Pulmonary artery endothelial cell (primary cell): ENCODE results near the gene INO80. TPM values are rescaled to one million over a fixed set of nuclear protein-coding genes. Genes with fewer than 3 reads are reported as not detected.
"Not testable (repeated sequence)": the region's sequence is repeated elsewhere in the genome, so short reads cannot be mapped to it uniquely, and the experiment has no call there.

Experiments used
- DNase-seq: peaks from one replicate; pipeline ENCODE4 v3.0.0-alpha.2; 2011; ENCODE audit warnings: low read depth, low spot score
- total RNA-seq: library from RNA; depleted of rRNA; stranded (reverse); fragments of >200 nt; gene quantifications from 2 replicates; pipeline ENCODE4 v1.2.3, GENCODE V29; 2014

Gene INO80
- total RNA-seq, 1 donor from 2014 or later: 26.0 TPM

DNA sequence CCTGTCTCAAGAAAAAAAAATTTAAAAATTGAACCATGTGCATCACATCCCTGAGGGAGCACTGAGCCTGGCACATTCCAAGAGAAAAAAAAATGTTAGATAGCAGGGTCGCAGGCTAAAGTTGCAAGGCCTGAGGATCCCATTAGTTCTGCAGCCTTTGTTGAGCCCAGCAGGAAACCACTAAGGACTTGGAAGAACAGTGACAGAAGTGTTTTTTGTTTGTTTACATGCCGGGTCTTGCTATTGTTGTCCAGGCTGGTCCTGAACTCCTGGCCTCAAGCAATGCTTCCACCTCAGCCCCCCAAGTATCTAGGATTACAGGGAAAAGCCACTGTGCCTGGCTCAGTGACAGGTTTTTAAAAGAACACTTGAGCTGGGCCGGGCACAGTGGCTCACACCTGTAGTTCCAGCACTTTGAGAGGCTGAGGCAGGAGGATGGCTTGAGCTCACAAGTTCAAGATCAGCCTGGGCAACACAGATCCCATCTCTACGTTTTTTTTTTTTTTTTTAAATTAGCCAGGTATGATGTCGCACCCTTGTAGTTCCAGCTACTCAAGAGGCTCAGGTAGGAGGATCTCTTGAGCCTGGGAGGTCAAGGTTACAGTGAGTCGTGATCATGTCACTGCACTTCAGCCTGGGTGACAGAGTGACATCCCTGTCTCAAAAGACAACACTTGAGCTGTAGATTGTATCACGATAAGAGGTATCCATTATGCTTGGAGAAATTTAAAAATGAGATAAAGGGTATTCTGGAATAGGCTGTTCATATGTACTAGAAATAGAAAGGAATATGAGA lies 147.6 kb downstream of the INO80 start:
- DNase-seq: no peak

DNA sequence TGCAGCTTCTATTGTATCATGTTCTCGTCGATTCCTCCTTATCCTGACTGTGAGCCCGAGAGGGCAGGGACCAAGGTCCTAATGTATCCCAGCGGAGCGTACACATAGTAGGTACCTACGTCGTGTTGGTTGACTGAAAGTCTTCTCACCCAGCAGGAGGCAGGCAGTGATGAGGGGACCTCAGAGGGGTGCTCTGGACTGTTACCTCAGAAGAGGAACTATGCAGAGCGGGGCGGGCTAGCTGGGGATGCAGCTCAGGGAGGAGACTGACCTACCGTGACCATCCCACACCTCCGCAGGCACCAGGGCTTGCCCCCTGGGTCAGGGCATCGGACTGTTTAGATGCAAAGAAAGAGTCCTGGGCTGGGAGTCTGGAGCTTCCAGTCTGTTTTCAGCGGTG lies 151.4 kb downstream of the INO80 start:
- DNase-seq: no peak

DNA sequence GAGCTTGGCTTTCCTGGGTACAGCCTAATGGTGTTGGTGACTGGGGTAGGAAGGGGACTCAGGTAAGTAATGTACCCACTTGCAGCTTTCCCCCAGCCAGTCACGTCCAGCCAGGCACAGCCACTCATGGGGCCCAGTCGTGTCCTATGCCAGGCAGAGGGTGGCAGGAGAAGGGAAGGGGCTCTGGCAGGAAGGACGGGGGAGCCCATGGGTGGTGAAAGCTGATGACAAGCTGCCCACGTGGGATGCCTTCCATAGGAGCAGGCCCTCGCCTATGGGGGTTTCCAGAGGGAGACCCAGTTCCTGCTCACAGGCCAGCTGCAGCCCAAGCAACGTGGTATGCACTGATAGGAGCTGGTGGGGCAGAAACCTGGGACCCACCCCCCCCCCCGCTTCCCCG lies 152.1 kb downstream of the INO80 start:
- no peak for DNase-seq

DNA sequence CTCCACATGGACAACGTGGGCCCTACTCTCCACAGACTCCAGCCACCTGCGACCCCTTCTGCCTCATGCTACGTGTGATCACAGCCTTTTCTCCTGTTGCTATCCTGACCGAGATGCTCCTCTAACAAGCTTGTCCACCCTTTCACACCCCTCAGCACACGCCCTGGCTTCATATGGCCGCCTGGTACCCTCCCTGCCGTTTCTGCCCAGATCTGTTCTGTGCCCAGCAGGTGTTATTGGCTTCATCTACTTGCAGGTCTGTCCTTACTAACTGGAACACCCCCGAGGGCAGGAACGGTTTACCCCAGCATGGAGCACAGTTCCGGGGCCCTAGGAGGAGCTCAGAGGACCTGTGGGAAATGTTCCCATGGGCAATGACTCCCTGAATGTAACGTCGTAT lies 152.9 kb downstream of the INO80 start:
- DNase-seq: no peak

DNA sequence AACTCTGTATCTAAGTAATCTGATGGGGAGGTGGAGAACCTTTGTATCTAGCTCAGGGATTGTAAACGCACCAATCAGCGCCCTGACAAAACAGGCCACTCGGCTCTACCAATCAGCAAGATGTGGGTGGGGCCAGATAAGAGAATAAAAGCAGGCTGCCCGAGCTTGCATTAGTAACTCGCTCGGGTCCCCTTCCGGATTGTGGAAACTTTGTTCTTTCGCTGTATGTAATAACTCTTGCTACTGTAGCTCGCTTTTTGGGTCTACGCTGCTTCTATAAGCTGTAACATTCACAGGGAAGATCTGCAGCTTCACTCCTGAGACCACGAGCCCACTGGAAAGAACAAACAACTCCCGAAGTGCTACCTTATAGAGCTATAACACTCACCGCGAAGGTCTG lies 153.8 kb downstream of the INO80 start:
- not testable (repeated sequence) for DNase-seq

DNA sequence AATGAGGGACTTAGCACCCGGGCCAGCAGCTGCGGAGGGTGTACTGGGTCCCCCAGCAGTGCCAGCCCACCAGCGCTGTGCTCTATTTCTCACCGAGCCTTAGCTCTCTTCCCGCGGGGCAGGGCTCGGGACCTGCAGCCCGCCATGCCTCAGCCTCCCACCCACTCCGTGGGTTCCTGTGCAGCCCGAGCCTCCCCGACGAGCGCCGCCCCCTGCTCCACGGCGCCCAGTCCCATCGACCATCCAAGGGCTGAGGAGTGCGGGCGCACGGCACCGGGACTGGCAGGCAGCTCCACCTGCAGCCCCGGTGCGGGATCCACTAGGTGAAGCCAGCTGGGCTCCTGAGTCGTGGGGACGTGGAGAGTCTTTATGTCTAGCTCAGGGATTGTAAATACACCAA lies 154.3 kb downstream of the INO80 start:
- DNase-seq: not testable (repeated sequence)

DNA sequence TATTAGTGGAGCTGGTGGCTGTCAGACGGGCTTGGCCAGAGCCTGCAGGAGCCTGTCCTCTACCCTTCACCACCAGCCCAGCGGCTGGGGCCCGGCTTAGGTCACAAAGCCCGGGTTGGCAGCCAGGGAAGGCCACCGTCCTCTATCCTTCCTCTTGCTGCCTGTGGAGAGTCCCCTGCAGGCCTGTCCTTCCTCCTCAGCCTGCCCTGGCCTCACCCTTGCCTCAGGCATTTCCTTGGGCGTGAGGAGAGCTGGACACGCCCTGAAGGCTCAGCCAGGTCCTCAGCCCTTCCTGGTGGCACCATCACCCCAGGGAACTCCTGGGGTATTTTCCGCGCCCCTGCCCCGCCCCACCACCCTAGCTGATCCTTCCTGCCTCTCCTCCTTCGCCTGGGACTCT lies 155.2 kb downstream of the INO80 start:
- DNase-seq: no peak

DNA sequence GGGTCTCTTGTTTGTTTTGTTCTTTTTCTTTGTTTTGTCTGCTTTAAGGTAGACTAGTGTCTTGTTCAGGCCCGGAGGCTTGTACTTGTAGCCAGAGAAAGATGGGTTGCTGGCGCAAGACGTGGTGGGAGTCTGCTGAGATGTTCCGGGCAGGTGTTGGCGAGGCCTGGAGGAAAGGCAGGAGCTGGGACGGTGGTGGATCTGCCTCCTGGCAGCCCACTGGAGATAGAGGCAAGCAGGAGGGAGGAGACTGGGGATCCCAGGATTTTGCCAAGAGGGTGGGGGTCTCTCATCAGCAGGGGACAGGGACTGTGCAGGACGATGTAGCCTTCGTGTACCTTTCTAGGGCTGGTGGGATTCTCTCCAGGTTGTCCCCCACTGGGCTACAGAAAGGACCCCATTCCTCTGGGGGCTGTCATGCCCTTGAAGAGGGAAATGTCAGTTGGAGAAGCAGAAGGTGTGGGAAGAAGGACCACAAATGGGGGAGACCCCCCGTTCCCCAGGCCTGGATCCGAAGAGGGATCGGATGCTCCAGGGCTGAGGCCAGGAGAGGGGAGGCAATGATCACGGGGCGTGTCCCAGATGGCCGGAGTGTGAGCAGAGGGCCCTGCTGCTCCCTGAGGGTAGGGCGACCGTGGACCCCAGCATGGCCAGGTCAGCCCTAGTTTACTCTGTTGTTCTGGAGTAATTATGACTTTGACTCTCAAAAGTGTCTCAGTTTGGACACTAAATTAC lies 155.8 kb downstream of the INO80 start:
- DNase-seq: no peak

DNA sequence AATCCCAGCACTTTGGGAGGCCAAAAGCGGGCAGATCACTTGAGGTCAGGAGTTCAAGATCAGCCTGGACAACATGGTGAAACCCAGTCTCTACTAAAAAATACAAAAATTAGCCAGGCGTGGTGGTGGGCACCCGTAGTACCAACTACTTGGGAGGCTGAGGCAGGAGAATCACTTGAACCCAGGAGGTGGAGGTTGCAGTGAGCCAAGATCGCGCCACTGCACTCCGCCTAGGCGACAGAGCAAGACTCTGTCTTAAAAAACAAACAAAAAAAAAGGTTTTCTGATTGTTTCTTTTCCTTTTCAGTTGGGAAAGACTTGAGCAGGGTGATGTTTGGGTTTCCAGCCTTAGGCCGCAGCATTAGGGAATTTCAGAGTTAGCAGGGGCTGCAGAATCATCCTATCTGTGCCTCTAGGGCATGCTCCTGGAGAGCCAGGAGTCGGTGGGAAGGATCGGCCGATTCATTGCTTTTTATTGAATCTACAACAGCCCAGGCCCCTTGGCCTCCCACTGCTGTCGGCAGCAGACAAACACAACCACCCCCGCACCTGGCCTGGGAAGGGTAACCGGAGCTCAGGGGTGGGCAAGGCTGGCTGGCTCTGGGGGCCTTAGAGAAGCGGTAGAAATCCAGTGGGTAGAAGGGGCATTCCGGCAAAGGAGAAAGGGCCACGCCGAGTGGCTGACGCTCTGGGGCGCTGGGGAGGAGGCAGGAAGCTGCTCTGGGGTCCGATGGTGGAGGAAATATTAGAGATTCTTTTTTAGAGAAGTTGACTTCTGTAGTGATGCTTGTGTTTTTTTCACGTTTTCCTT lies 156.5 kb downstream of the INO80 start:
- no peak for DNase-seq

DNA sequence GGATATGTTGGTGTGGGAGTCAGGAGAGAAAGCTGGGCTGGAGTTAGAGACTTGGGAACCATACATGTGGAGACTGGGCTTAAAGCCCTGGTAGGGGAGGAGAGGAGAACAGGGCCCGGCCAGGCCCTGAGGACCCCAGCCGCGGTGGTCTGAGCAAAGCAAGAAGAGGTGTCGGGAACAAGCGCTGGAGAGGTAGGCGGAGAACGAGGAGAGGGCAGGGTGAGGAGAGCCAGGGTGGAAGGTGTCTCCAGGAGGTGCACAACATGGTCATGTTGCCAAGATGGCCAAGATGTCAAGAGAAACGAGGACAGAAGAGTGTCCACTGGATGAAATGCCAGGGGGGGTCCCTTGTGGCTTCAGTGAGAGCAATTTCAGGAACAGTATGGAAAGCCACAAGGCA lies 157.4 kb downstream of the INO80 start:
- no peak for DNase-seq

DNA sequence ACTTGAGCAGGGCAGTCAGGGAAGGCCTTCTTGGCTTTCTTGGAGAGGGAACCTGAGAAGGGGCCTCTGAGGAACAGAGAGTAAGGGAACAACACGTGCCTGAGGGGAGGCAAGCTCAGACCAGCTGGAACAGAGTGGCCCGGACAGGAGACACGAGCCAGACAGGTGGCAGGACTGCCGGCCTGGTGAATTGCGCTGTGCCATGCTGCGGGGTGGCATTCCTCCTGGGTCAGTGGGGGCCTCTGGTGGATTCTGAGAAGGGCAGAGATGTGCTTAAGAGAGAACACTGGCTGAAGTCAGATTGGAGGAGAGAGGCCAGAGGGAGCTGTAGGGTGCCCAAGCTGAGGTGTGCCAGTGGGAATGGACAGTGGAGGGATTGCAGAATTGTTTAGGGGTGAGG lies 157.9 kb downstream of the INO80 start:
- DNase-seq: no peak

DNA sequence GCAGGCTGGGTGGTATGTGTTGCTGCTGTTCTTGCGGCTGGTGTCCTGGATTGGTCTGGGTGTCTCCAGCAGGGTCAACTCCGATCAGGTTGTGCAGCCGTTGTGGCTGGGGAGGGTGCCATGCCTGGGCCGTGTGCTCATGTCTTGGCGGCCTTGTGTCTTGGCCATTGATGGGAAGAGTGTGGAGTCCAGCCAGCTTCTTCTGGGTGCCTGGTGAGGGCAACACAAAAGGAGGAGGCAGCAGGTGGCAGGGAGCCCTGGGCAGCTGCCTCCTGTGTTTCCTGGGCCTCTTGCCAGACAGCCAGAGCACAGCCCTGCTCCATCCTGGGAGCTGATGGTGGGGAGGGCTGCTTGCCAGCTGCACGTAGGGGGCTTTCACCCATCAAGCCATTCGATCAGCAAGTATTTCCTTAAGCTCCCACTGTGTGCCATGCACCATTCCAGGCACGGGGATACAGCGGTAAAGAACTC lies 158.5 kb downstream of the INO80 start:
- DNase-seq: no peak

DNA sequence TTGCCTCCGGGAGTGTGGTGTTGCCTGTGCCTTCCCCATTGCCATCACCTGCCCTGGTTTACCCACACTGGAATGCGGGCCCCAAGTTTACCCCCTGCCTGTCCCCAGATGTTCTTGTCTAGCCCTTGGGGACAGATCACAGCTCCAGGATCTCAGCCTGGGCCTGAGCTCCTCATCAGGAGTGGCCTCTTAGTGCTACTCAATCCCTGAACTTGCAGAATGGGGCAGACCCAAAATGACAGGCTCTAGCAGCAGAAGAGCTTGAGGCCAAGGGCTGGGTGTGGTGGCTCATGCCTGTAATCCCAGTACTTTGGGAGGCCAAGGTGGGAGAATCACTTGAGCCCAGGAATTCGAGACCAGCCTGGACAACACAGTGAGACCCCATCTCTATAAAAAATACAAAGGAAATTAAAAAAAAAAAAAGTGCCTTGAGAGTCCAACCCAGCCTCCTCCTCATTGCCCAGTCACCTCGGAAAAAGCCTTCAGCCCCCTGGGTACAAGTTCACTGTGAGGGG lies 159.0 kb downstream of the INO80 start:
- no peak for DNase-seq

DNA sequence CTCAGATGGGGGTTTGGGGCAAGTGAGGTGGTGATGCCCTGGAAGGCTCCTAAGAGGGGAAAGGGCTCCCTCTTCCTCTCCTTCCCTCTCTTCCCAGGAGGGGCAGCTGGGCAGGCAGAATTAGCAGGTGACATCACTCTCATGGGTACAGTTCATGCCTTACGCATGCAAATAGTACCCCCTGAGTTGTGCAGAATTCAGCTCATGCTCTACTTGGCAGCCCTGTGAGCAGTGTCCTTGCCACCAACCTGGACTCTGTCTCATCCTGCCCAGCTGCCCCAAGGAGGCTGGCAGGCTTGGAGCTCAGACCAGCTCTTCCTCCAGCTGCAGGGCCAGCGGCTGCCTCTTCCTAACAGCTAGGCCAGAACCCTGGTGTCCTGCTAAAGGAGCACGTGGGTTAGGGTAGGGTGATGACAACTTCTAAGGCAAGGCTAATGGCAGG lies 159.5 kb downstream of the INO80 start:
- no peak for DNase-seq

DNA sequence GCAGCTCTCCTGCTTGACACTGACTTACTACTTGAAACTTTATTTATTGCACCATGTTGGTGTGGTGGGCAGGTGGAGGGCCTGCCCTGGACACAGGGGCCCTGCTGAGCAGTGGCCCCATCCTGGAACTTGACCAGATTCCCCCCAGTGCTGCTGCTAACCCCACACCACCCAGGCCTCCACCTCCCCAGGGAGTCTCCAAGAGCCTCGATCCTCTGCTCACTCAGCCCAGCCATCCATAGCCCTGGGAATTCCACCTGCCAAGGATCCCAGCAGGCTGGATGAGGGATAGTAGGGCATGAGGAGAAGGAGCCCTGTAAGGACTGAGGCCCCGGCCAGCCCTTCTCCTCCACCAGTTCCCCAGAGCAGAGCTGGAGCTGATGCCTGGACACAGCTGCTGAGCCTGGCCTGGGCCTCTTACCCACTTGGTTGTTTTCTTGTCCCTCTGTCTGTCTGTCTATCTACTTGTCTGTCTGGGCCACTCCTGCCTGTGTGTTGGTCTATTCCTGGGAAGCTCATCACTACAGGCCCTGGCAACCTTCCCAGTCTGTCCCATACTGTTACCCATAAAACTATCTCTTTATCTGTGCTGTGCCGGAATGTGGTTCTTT lies 160.0 kb downstream of the INO80 start:
- no peak for DNase-seq

DNA sequence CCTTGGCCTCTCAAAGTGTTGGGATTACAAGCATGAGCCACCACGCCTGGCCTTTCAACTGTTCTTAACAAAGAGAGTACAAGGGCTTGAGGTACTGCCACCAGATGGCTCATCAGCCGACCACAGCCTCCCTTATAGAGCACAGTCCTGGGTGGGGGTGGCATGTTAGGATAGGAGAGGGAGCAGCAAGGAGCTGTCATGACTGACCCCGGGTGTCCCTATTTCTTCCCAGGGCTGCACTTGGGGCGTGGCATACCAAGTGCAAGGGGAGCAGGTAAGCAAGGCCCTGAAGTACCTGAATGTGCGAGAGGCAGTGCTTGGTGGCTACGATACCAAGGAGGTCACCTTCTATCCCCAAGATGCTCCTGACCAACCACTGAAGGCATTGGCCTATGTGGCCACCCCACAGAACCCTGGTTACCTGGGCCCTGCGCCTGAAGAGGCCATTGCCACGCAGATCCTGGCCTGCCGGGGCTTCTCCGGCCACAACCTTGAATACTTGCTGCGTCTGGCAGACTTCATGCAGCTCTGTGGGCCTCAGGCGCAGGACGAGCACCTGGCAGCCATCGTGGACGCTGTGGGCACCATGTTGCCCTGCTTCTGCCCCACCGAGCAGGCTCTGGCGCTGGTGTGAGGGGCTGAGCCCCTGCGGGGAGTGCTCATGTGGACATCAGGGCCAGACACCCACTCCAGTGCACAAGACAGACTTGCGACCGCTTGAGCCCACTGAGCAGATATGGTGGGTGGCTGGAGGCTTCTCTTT lies 160.8 kb downstream of the INO80 start:
- DNase-seq: no peak

DNA sequence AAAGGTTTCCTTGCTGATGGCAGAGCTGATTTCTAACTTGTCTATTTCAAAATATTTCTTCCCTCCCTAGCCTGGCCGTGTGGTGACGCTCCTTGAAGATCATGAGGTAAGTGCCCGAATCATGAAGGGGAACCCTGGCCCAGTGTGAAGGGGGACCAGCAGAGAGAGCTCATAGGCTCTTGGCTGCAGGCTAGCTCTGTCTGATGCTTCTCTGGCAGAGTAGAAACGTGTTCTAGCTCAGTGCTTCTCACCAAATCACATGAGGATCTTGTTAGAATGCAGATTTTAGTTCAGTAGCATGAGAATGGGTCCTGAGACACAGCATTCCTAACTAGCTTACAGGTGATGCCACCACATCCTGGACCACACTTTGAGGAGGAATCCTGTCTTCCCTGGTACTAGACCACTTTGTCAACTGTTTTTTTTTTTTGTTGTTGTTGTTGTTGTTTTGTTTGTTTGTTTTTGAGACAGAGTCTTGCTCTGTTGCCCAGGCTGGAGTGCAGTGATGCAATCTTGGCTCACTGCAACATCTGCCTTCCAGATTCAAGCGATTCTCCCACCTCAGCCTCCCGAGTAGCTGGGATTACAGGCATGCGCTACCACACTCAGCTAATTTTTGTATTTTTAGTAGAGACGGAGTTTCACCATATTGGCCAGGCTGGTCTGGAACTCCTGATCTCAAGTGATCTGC lies 161.8 kb downstream of the INO80 start:
- not testable (repeated sequence) for DNase-seq

DNA sequence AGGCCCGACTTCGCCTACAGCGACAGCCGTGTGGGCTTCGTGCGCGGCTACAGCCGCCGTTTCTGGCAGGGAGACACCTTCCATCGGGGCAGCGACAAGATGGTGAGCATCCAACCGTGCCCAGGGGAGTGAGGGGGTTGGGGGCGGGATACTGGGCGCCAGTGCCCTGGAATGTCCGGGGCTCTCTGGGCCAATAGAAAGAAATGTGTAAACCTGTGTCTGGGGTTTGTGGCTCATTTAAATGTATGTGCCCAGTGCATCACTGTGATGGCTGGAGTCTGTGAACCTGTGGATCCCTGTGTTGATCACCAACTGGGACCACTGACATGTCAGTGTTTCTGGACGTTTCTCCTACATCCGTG lies 162.4 kb downstream of the INO80 start:
- no peak for DNase-seq

DNA sequence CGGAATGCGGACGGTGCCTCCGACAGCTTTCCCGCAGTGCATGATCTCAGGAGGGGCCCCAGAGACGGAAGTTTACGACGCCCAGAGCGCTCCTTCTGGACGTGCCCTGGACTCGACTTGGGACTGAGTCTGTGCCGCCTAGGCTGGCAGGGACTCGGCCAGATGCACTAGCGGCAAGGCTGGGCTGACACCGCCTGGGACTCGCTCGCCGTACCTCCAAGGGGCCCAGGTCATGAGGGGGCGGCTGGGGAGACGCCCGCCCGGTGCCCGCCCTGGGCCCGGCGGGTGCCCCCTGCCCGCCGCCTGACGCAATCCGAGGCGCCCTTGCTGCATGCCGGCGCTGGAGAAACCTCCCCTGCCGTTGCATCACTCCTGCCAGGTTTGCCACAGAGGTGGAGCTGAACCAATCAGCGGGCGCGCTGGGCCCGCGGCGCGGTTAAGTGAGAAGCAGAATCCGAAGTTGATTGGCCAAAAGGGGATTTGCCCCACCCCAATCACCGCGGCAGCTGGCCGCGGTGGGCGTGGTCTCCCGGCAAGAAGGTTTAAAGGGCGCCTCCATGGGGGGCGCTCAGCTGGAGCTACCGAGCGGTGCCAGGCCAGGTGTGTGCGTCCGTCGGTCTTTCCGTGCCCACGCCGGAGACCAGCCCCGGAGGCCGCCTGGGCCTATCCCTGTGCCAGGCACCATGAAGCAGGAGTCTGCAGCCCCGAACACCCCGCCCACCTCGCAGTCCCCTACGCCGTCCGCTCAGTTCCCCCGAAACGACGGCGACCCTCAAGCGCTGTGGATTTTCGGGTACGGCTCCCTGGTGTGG lies 163.0 kb downstream of the INO80 start, which contains the start of gene CHAC1:
Gene CHAC1 (plus strand): TSS at position 571 of the 812 bp plus-strand sequence. CDS start 113 bp downstream, at position 684.
- DNase-seq: peak; percentile 85
